A673 (cell line): ENCODE results near the gene SFN. TPM values are rescaled to one million over a fixed set of nuclear protein-coding genes. Genes with fewer than 3 reads are reported as not detected.

Source experiments
- BruUV-seq: library from RNA; stranded (reverse); fragments of 400-500 nt; replicated peaks from 2 replicates; lab custom pipeline; 2021; lab: Mats Ljungman, UMichigan
- CTCF ChIA-PET: fragments of 300-600 bp; sonication (Branson Sonifier 250); formaldehyde crosslinking; loops from one replicate; lab custom pipeline; 2022; ENCODE audit warnings: antibody characterized with exemption; lab: Charles Lee
- POLR2A ChIA-PET: fragments of 300-600 bp; sonication (Branson Sonifier 250); formaldehyde crosslinking; loops from one replicate; lab custom pipeline; 2022; ENCODE audit warnings: antibody characterized with exemption; ENCODE audit not compliant: low non-redundant PET; lab: Charles Lee
- DNase-seq: peaks from one replicate; pipeline ENCODE4 v3.0.0-alpha.2; 2015; ENCODE audit warnings: low spot score
- H3K27ac ChIP-seq: fragments of 200-600 bp; sonication (generic); 2 replicates; pipeline ENCODE4 v1.5.1; 2016; ENCODE audit warnings: mixed run types, low read depth, mild to moderate bottlenecking, mixed read lengths, antibody characterized with exemption, low read length; ENCODE audit not compliant: poor library complexity, severe bottlenecking
- H3K27me3 ChIP-seq: fragments of 200-600 bp; sonication (generic); replicated peaks from 2 replicates; pipeline ENCODE4 v1.6.1; 2017; ENCODE audit warnings: mixed run types, low read depth, mild to moderate bottlenecking, mixed read lengths, antibody characterized with exemption, low read length; ENCODE audit not compliant: insufficient read depth, poor library complexity
- H3K36me3 ChIP-seq: fragments of 200-600 bp; sonication (generic); 2 replicates; pipeline ENCODE4 v1.6.1; 2016; ENCODE audit warnings: mixed run types, mild to moderate bottlenecking, mixed read lengths, antibody characterized with exemption, low read length; ENCODE audit not compliant: insufficient read depth, poor library complexity, severe bottlenecking
- H3K4me1 ChIP-seq: fragments of 200-600 bp; sonication (generic); 2 replicates; pipeline ENCODE4 v1.6.1; 2017; ENCODE audit warnings: mixed run types, mild to moderate bottlenecking, mixed read lengths, antibody characterized with exemption, low read length; ENCODE audit not compliant: insufficient read depth, poor library complexity, severe bottlenecking
- H3K4me3 ChIP-seq: fragments of 200-600 bp; sonication (generic); 2 replicates; pipeline ENCODE4 v1.5.1; 2016; ENCODE audit warnings: low read depth, mixed run types, mild to moderate bottlenecking, mixed read lengths, low read length; ENCODE audit not compliant: poor library complexity, severe bottlenecking
- H3K9me3 ChIP-seq: fragments of 200-600 bp; sonication (generic); 2 replicates; pipeline ENCODE4 v1.6.1; 2016; ENCODE audit warnings: mixed run types, low read depth, mild to moderate bottlenecking, mixed read lengths, antibody characterized with exemption, low read length; ENCODE audit not compliant: poor library complexity, severe bottlenecking
- CTCF ChIP-seq: fragments of 300-800, 200-600 bp; sonication (generic); conservative IDR thresholded peaks from 2 replicates; pipeline ENCODE4 v1.5.1; 2017; ENCODE audit warnings: low read depth, mild to moderate bottlenecking, antibody characterized with exemption, low read length, moderate library complexity, mixed read lengths
- EZH2 ChIP-seq: fragments of 200-600 bp; sonication (generic); IDR thresholded peaks from 2 replicates; pipeline ENCODE4 v1.6.1; 2017; ENCODE audit warnings: borderline replicate concordance, low read depth, mild to moderate bottlenecking, mixed read lengths, antibody characterized with exemption, low read length; ENCODE audit not compliant: poor library complexity, severe bottlenecking
- intact Hi-C: fragments of 100-400 bp; cut with micrococcal nuclease; formaldehyde crosslinking; loops from one replicate; pipeline ENCODE4 v1.10.0; 2022; ENCODE audit not compliant: unreplicated experiment
- total RNA-seq: library from RNA; stranded (reverse); gene quantifications from 2 replicates; pipeline ENCODE4 v1.2.3, GENCODE V29; 2021

SFN gene
- total RNA-seq, 1 experiment from 2014 or later, result not detected

GRCh38 chr1:26828411-26828991 is 34.4 kb upstream of the SFN start:
- no peaks in the 10 kb centered on the region for H3K27me3 ChIP-seq
- peaks cover 16% of the 10 kb centered on the region for H3K36me3 ChIP-seq
- H3K9me3 ChIP-seq, result no peaks in the 10 kb centered on the region
- BruUV-seq, result TSS peak; percentile 22
- ChIA-PET CTCF (no interaction called here), POLR2A (no interaction called here)
- no peak for TF ChIP-seq EZH2
- DNase-seq, result no peak
- intact Hi-C loops, result no loop called here
- no peak overlapping the region for H3K4me3 ChIP-seq
- peaks cover 5% of the 10 kb centered on the region for H3K4me1 ChIP-seq
- no peak overlapping the region for H3K27ac ChIP-seq

- H3K4me1 ChIP-seq, result peaks cover 5% of the 10 kb centered on the region
- POLR2A ChIA-PET, result no interaction called here
- H3K9me3 ChIP-seq, result no peaks in the 10 kb centered on the region
- BruUV-seq, result no TSS peak
- H3K4me3 ChIP-seq, result no peak overlapping the region
- CTCF ChIA-PET, result no interaction called here
- TF ChIP-seq EZH2 (no peak), CTCF (no peak)
- H3K36me3 ChIP-seq, result peaks cover 19% of the 10 kb centered on the region
- no peak overlapping the region for H3K27ac ChIP-seq
- intact Hi-C loops, result no loop called here
- no peak for DNase-seq
- H3K27me3 ChIP-seq, result no peaks in the 10 kb centered on the region
Measured at GRCh38 chr1:26829184-26829911, 33.6 kb upstream of the SFN start.

- H3K36me3 ChIP-seq, result peaks cover 25% of the 10 kb centered on the region
- H3K4me3 ChIP-seq, result no peak overlapping the region
- DNase-seq, result no peak
- ChIA-PET CTCF (interaction anchor here (1.2 kb wide), 1 partner anchor 34 kb away, joined by 3 read pairs; no protein-coding TSS in a partner anchor), POLR2A (no interaction called here)
- BruUV-seq, result no TSS peak
- no peak for TF ChIP-seq CTCF
- no peak for TF ChIP-seq EZH2
- intact Hi-C loops, result no loop called here
- no peak overlapping the region for H3K27ac ChIP-seq
- H3K4me1 ChIP-seq, result peaks cover 5% of the 10 kb centered on the region
- no peaks in the 10 kb centered on the region for H3K9me3 ChIP-seq
- H3K27me3 ChIP-seq, result no peaks in the 10 kb centered on the region
Measured at GRCh38 chr1:26831059-26831458, 31.9 kb upstream of the SFN start.
